ENCODE results near the gene KAZN. TPM values are rescaled to one million over a fixed set of nuclear protein-coding genes. Genes with fewer than 3 reads are reported as not detected.

The KAZN gene
- total and polyA plus RNA-seq, 9 donors, result 10.1 to 56.4 (median 27.9) TPM

DNA sequence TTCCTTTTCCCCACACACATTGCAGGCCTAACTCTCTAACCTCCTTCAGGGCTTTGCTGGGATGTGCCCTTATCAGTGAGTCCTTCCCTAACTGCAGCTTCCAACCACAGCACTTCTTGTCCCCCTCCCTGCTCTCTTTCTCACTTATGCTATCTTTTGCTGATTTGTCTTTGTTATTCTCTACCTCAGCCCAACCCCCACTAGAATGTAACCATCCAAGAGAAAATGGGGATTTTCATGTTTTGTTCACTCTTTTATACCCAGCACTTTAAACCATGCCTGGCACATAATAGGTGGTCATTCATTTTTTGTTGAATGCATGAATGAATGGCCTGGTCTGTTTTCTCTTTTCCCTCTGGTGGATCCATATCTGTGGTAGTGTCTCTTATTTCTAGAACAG is 243.5 kb downstream of the KAZN start:
- Histone ChIP-seq H3K4me1 (ENCODE audit: insufficient read depth) (no peaks in the 10 kb centered on the region), H3K4me3 (no peak overlapping the region), H3K27ac (no peak overlapping the region), H3K9me3 (no peaks in the 10 kb centered on the region), H3K27me3 (no peaks in the 10 kb centered on the region), H3K36me3 (no peaks in the 10 kb centered on the region)
- intact Hi-C loops (cut with DNase I), result no loop called here
- TF ChIP-seq POLR2A (IDR thresholded peaks at IDR 0.05) (no peak), EP300 (IDR thresholded peaks at IDR 0.05) (no peak)
- TF ChIP-seq, protein P1, sequence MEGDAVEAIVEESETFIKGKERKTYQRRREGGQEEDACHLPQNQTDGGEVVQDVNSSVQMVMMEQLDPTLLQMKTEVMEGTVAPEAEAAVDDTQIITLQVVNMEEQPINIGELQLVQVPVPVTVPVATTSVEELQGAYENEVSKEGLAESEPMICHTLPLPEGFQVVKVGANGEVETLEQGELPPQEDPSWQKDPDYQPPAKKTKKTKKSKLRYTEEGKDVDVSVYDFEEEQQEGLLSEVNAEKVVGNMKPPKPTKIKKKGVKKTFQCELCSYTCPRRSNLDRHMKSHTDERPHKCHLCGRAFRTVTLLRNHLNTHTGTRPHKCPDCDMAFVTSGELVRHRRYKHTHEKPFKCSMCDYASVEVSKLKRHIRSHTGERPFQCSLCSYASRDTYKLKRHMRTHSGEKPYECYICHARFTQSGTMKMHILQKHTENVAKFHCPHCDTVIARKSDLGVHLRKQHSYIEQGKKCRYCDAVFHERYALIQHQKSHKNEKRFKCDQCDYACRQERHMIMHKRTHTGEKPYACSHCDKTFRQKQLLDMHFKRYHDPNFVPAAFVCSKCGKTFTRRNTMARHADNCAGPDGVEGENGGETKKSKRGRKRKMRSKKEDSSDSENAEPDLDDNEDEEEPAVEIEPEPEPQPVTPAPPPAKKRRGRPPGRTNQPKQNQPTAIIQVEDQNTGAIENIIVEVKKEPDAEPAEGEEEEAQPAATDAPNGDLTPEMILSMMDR (IDR thresholded peaks at IDR 0.05), result no peak
- DNase-seq, result no peak

- Histone ChIP-seq H3K9me3 (no peaks in the 10 kb centered on the region), H3K4me1 (ENCODE audit: insufficient read depth) (no peaks in the 10 kb centered on the region), H3K27me3 (no peaks in the 10 kb centered on the region), H3K27ac (no peak overlapping the region), H3K36me3 (no peaks in the 10 kb centered on the region), H3K4me3 (no peak overlapping the region)
- no peak for DNase-seq
- intact Hi-C loops (cut with DNase I), result no loop called here
- TF ChIP-seq POLR2A (IDR thresholded peaks at IDR 0.05), result no peak
- TF ChIP-seq EP300 (IDR thresholded peaks at IDR 0.05), result no peak
- TF ChIP-seq, protein P1 (IDR thresholded peaks at IDR 0.05), result no peak
- WGBS, 3 donors, result 82 to 96% (median 91%) methylated on average over 4 of the region's 4 CpGs
These were observed 243.9 kb downstream of the KAZN start for GRCh38 chr1:14842361-14842760.

DNA sequence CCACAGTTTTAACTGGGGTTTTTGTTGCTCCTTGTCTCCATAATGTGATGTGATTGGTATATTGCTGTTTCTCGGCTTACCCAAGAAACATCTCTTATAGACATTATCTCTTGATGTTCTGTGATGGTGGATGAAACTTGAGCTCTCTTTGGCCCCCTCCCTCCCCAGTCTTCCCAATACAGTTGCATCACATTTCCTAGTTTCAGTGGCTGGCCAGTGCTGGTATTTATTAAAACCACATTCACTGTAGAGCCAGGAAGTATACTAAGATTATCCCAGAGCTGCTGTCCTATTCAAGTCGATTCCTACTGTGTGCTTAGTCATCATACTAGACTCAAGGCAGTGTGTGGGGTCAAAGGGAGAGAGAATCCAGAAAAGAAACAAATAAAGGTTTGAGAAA is 244.4 kb downstream of the KAZN start:
- TF ChIP-seq POLR2A (IDR thresholded peaks at IDR 0.05), result no peak
- no peak for TF ChIP-seq EP300 (IDR thresholded peaks at IDR 0.05)
- no peaks in the 10 kb centered on the region for H3K4me1 ChIP-seq (ENCODE audit: insufficient read depth)
- H3K9me3 ChIP-seq, result no peaks in the 10 kb centered on the region
- DNase-seq, result no peak
- no peak overlapping the region for H3K27ac ChIP-seq
- no peaks in the 10 kb centered on the region for H3K27me3 ChIP-seq
- 79 to 93% (median 88%) methylated on average over 2 of the region's 2 CpGs for WGBS, 3 donors
- H3K4me3 ChIP-seq, result no peak overlapping the region
- H3K36me3 ChIP-seq, result no peaks in the 10 kb centered on the region
- intact Hi-C loops (cut with DNase I), result no loop called here

GRCh38 chr1:14843525-14843924 is 245.0 kb downstream of the KAZN start:
- H3K27ac ChIP-seq, result no peak overlapping the region
- WGBS, 3 donors, result 45 to 56% (median 47%) methylated on average over 6 of the region's 6 CpGs
- no peak for TF ChIP-seq EP300 (IDR thresholded peaks at IDR 0.05)
- TF ChIP-seq, protein P1 (IDR thresholded peaks at IDR 0.05), result no peak
- TF ChIP-seq POLR2A (IDR thresholded peaks at IDR 0.05), result no peak

DNA sequence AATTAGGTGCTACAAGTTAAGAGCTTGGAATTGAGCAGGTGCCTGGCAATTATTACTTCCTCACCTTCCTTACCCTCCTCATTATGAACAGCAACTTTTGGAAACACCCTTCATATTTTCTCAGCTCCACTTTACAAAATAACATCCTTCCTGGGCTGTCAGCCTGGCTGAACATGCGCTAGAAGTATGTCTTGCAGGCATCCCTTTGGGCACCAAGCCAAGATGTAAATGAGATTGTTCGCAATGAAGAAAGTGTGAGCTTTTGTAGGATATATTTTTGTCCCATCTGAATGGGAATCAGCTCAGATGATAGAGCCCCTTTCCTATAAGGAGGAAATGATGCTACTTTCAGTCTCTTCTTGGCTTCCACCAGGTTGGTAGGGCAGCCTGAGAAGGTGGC is 245.9 kb downstream of the KAZN start:
- Histone ChIP-seq H3K36me3 (no peaks in the 10 kb centered on the region), H3K27ac (no peak overlapping the region), H3K27me3 (no peaks in the 10 kb centered on the region), H3K4me1 (ENCODE audit: insufficient read depth) (no peaks in the 10 kb centered on the region), H3K9me3 (no peaks in the 10 kb centered on the region), H3K4me3 (no peak overlapping the region)
- TF ChIP-seq EP300 (IDR thresholded peaks at IDR 0.05) (no peak), POLR2A (IDR thresholded peaks at IDR 0.05) (no peak)
- TF ChIP-seq, protein P1 (IDR thresholded peaks at IDR 0.05), result no peak
- intact Hi-C loops (cut with DNase I), result no loop called here
- no peak for DNase-seq
- 77 to 82% (median 80%) methylated on average over 2 of the region's 2 CpGs for WGBS, 3 donors

More at GRCh38 chr1:14843525-14843924, 245.0 kb downstream of the KAZN start:
- no peak for DNase-seq
- H3K27me3 ChIP-seq, result no peaks in the 10 kb centered on the region
- no peak overlapping the region for H3K4me3 ChIP-seq
- intact Hi-C loops (cut with DNase I), result no loop called here
- no peaks in the 10 kb centered on the region for H3K9me3 ChIP-seq
- no peaks in the 10 kb centered on the region for H3K36me3 ChIP-seq
- H3K4me1 ChIP-seq (ENCODE audit: insufficient read depth), result no peaks in the 10 kb centered on the region
